Smooth muscle cell (in vitro differentiated cells): ENCODE data around the gene HRC. TPM values are rescaled to one million over a fixed set of nuclear protein-coding genes. Genes with fewer than 3 reads are reported as not detected.
"Not testable (repeated sequence)": the region's sequence is repeated elsewhere in the genome, so short reads cannot be mapped to it uniquely, and the experiment has no call there.

Experiments
- DNase-seq: peaks from one replicate; lab custom pipeline; 2025; ENCODE audit not compliant: unreplicated experiment; lab: John Stamatoyannopoulos, UW
- H2AFZ ChIP-seq: fragments of 200-600 bp; sonication (generic); 2 replicates; pipeline ENCODE4 v1.6.0; 2016; ENCODE audit warnings: antibody characterized with exemption, low read depth, mild to moderate bottlenecking
- H3F3A ChIP-seq: fragments of 200-600 bp; sonication (generic); 2 replicates; pipeline ENCODE4 v1.6.0; 2017; ENCODE audit warnings: antibody characterized with exemption, low read depth
- H3K27ac ChIP-seq: fragments of 200-600 bp; sonication (generic); 2 replicates; pipeline ENCODE4 v1.5.1; 2016; ENCODE audit warnings: low read depth, mild to moderate bottlenecking
- H3K27me3 ChIP-seq: fragments of 200-600 bp; sonication (generic); 2 replicates; pipeline ENCODE4 v1.6.1; 2016; ENCODE audit warnings: low read depth, mild to moderate bottlenecking
- H3K36me3 ChIP-seq: fragments of 200-600 bp; sonication (generic); 2 replicates; pipeline ENCODE4 v1.5.1; 2016; ENCODE audit warnings: low read depth
- H3K4me1 ChIP-seq: fragments of 200-600 bp; sonication (generic); 2 replicates; pipeline ENCODE4 v1.5.1; 2016; ENCODE audit warnings: low read depth
- H3K4me2 ChIP-seq: fragments of 200-600 bp; sonication (generic); 2 replicates; pipeline ENCODE4 v1.6.0; 2016; ENCODE audit warnings: mild to moderate bottlenecking
- H3K4me3 ChIP-seq: fragments of 200-600 bp; sonication (generic); 2 replicates; pipeline ENCODE4 v1.5.1; 2016; ENCODE audit warnings: mild to moderate bottlenecking
- H3K79me2 ChIP-seq: fragments of 200-600 bp; sonication (generic); 2 replicates; pipeline ENCODE4 v1.6.0; 2016; ENCODE audit warnings: low read depth, mild to moderate bottlenecking
- H3K9ac ChIP-seq: fragments of 200-600 bp; sonication (generic); 2 replicates; pipeline ENCODE4 v1.6.0; 2016; ENCODE audit warnings: low read depth
- H3K9me3 ChIP-seq: fragments of 200-600 bp; sonication (generic); replicated peaks from 2 replicates; pipeline ENCODE4 v1.5.1; 2016; ENCODE audit warnings: low read depth
- H4K20me1 ChIP-seq: fragments of 200-600 bp; sonication (generic); 2 replicates; pipeline ENCODE4 v1.6.0; 2016; ENCODE audit warnings: low read depth
- CTCF ChIP-seq: fragments of 200-600 bp; sonication (generic); IDR thresholded peaks from 2 replicates; pipeline ENCODE4 v1.5.1; 2017; ENCODE audit warnings: borderline replicate concordance, mild to moderate bottlenecking, antibody characterized with exemption; ENCODE audit not compliant: insufficient read depth, poor library complexity, severe bottlenecking
- WGBS: methylation state at CpG from one replicate; pipeline ENCODE4 v1.1.7; 2016; ENCODE audit warnings: low lambda C conversion rate; 5-methylcytosine and 5-hydroxymethylcytosine counted together
- polyA plus RNA-seq: library from polyadenylated mRNA; unstranded; fragments of >200 nt; fragmentation: Nextera tagmentation; extraction: Ambion mirVana; gene quantifications from 2 replicates; pipeline ENCODE4 v1.2.1, GENCODE V29; 2016
- total RNA-seq: library from RNA; depleted of rRNA; stranded (reverse); fragments of >200 nt; gene quantifications from 2 replicates; pipeline ENCODE4 v1.2.3, GENCODE V29; 2014

HRC gene
- total and polyA plus RNA-seq, 2 experiments from 2014 or later, result 0.06 to 1.1 TPM

- Histone ChIP-seq H2AFZ (no peak overlapping the region), H3K4me2 (no peak overlapping the region), H3K9ac (no peak overlapping the region), H3K79me2 (no peaks in the 10 kb centered on the region), H3K4me3 (no peak overlapping the region), H3K4me1 (no peaks in the 10 kb centered on the region), H3K27ac (no peak overlapping the region), H3K27me3 (no peaks in the 10 kb centered on the region), H3K9me3 (no peaks in the 10 kb centered on the region), H3K36me3 (peaks cover 11% of the 10 kb centered on the region), H3F3A (no peaks in the 10 kb centered on the region), H4K20me1 (no peaks in the 10 kb centered on the region)
- DNase-seq, result no peak
- TF ChIP-seq CTCF, result no peak
- 95% methylated on average over 5 of the region's 5 CpGs for WGBS
Measured at GRCh38 chr19:49189259-49189658, 34.1 kb upstream of the HRC start.

DNA sequence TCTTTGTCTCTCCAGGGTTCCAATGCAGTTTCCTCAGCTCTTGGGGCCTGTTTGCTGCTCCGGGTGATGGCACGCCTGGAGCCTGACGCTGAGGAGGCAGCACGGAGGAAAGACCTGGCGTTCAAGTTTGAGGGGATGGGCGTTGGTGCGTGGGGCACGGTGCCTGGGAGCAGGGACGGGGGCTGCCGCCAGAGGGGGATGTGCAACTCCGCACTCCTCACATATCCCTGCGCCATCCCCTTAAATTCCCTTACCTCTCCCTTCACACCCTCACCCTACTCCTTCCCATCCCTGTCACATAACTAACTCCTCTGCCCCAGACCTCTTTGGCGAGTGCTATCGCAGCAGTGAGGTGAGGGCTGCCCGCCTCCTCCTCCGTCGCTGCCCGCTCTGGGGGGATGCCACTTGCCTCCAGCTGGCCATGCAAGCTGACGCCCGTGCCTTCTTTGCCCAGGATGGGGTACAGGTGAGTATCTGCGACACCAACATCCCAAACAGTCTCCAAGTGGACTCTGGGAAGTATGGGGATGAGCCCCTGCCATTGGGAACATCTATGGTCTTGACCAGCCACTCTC, 33.5 kb upstream of the HRC start:
- no peak overlapping the region for H3K27ac ChIP-seq
- no peak overlapping the region for H3K4me3 ChIP-seq
- H3K36me3 ChIP-seq, result peaks cover 11% of the 10 kb centered on the region
- H3K4me1 ChIP-seq, result no peaks in the 10 kb centered on the region
- no peak overlapping the region for H3K4me2 ChIP-seq
- H3K9ac ChIP-seq, result no peak overlapping the region
- no peak overlapping the region for H2AFZ ChIP-seq
- no peaks in the 10 kb centered on the region for H3F3A ChIP-seq
- 94% methylated on average over 20 of the region's 21 CpGs for WGBS
- no peak for TF ChIP-seq CTCF
- no peak for DNase-seq
- H4K20me1 ChIP-seq, result no peaks in the 10 kb centered on the region
- no peaks in the 10 kb centered on the region for H3K79me2 ChIP-seq
- no peaks in the 10 kb centered on the region for H3K27me3 ChIP-seq
- H3K9me3 ChIP-seq, result no peaks in the 10 kb centered on the region

DNA sequence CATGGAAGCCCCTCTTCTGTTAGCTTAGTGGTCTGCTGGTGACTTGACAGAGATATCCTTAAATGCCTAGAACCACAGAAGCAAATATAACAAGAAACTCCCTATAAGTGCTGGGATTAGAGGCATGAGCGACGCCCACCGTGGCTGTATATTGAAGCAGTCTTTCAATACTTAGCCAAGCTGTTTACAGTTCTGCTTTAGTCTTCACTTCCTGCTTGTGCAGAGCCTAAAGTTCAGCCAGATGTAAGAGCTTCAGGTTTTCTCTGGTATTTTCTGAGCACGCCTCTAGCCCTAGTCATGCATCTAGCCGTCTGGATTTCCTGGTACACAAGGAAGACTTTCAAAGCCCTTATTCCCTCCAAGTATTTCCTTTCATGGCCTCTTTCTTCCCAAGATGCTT, 30.9 kb upstream of the HRC start:
- Histone ChIP-seq H3K79me2 (no peaks in the 10 kb centered on the region), H3K27ac (no peak overlapping the region), H3K27me3 (no peaks in the 10 kb centered on the region), H2AFZ (no peak overlapping the region), H4K20me1 (no peaks in the 10 kb centered on the region), H3K9me3 (no peaks in the 10 kb centered on the region), H3F3A (no peaks in the 10 kb centered on the region), H3K4me3 (no peak overlapping the region), H3K36me3 (peaks cover 5% of the 10 kb centered on the region), H3K4me1 (no peaks in the 10 kb centered on the region), H3K4me2 (no peak overlapping the region), H3K9ac (no peak overlapping the region)
- WGBS, result 76% methylated on average over 5 of the region's 5 CpGs
- DNase-seq, result no peak
- TF ChIP-seq CTCF, result no peak

- no peaks in the 10 kb centered on the region for H3K36me3 ChIP-seq
- 98% methylated on average over 19 of the region's 26 CpGs for WGBS
Measured at GRCh38 chr19:49182848-49183375, 27.7 kb upstream of the HRC start.

GRCh38 chr19:49182010-49182847, 27.0 kb upstream of the HRC start:
- not testable (repeated sequence) for H3F3A ChIP-seq, H3K9ac ChIP-seq, H3K27ac ChIP-seq, DNase-seq, H3K36me3 ChIP-seq, H4K20me1 ChIP-seq, H3K4me3 ChIP-seq, H3K27me3 ChIP-seq, H3K9me3 ChIP-seq, H3K79me2 ChIP-seq, H2AFZ ChIP-seq, H3K4me1 ChIP-seq, H3K4me2 ChIP-seq
- 96% methylated on average over 20 of the region's 20 CpGs for WGBS

More at GRCh38 chr19:49182848-49183375, 27.7 kb upstream of the HRC start:
- Histone ChIP-seq H3K27me3 (no peaks in the 10 kb centered on the region), H2AFZ (no peak overlapping the region), H3F3A (no peaks in the 10 kb centered on the region), H3K27ac (no peak overlapping the region), H3K9me3 (no peaks in the 10 kb centered on the region), H3K4me3 (no peak overlapping the region), H3K4me1 (no peaks in the 10 kb centered on the region), H3K79me2 (no peaks in the 10 kb centered on the region), H3K9ac (no peak overlapping the region), H4K20me1 (no peaks in the 10 kb centered on the region), H3K4me2 (no peak overlapping the region)
- no peak for DNase-seq
- TF ChIP-seq CTCF, result no peak
